ENCODE measurements around the gene SLC9A2.
A peak's percentile ranks its signal among the peaks of the same experiment; 100 is the strongest.

Gene SLC9A2, protein sequence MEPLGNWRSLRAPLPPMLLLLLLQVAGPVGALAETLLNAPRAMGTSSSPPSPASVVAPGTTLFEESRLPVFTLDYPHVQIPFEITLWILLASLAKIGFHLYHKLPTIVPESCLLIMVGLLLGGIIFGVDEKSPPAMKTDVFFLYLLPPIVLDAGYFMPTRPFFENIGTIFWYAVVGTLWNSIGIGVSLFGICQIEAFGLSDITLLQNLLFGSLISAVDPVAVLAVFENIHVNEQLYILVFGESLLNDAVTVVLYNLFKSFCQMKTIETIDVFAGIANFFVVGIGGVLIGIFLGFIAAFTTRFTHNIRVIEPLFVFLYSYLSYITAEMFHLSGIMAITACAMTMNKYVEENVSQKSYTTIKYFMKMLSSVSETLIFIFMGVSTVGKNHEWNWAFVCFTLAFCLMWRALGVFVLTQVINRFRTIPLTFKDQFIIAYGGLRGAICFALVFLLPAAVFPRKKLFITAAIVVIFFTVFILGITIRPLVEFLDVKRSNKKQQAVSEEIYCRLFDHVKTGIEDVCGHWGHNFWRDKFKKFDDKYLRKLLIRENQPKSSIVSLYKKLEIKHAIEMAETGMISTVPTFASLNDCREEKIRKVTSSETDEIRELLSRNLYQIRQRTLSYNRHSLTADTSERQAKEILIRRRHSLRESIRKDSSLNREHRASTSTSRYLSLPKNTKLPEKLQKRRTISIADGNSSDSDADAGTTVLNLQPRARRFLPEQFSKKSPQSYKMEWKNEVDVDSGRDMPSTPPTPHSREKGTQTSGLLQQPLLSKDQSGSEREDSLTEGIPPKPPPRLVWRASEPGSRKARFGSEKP

GRCh38 chr2:102619414-102620319 lies at the start of gene SLC9A2:
Gene SLC9A2, plus strand, starts transcription at chr2:102619553. Its CDS starts 296 bp downstream, at chr2:102619849.
- H3K4me3 ChIP-seq (ENCODE audit: low read depth, low read length): peak within 1 kb of the TSS; percentile 70
- DNase-seq (ENCODE audit: low read depth): no peak
- TF ChIP-seq CTCF (IDR thresholded peaks at IDR 0.05; ENCODE audit: control insufficient read depth, extremely low read depth, insufficient read depth): no peak

DNA sequence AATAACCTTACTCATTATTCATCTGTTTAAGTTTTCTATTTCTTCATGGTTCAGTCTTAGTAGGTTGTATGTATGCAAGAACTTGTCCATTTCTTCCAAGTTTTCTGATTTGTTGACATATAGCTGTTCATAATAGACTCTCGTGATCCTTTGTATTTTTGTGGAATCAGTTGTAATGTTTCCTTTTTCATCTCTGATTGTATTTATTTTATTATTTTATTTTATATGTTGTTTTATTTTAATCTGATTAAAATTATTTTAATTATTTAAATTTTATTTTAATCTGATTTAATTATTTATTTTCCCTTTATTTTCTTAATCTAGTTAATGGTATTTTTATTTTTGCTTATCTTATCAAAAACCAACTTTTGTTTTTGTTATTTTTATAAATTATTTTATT lies 43.5 kb upstream of the SLC9A2 start:
- no peak for DNase-seq (ENCODE audit: low read depth)
- no peak overlapping the region for H3K4me3 ChIP-seq (ENCODE audit: low read depth, low read length)
- no peak for TF ChIP-seq CTCF (IDR thresholded peaks at IDR 0.05; ENCODE audit: control insufficient read depth, extremely low read depth, insufficient read depth)

DNA sequence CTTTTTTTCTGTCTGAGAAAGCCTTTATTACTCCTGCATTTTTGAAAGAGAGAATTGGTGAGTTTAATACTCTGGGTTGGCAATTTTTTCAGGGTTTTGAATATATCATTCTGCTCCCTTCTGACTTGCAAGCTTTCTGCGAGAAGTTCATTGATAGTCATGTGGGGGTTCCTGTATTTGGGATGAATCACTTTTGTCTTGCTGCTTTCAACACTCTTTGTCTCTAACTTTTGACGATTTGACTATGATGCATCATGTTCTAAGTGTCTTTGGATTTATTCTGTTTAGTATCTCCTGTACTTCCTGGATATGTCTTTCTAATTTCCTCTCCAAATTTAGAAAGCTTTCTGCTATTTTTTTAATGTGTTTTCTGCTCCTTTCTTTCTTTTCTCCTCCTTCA lies 41.0 kb upstream of the SLC9A2 start:
- TF ChIP-seq CTCF (IDR thresholded peaks at IDR 0.05; ENCODE audit: control insufficient read depth, extremely low read depth, insufficient read depth): no peak
- no peak for DNase-seq (ENCODE audit: low read depth)
- H3K4me3 ChIP-seq (ENCODE audit: low read depth, low read length): no peak overlapping the region

DNA sequence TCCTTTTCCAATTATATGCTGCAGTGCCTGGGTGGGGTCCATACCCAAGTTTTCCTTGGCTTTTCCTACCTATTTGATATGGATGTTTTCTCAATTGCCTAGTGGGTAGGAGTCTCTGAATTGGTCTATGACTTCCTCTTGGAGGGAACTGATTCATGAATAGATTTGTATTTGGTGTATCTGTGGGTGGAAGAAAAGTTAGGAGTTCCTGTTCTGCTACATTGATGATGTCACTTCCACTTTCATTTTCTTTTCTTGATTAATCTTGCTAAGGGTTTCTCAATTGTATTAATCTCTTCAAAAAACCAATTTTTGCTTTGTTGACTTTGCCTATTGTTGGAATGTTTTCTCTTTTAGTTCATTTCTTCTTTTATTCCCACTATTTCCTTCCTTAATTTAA lies 37.4 kb upstream of the SLC9A2 start:
- no peak for DNase-seq (ENCODE audit: low read depth)
- no peak for TF ChIP-seq CTCF (IDR thresholded peaks at IDR 0.05; ENCODE audit: control insufficient read depth, extremely low read depth, insufficient read depth)
- H3K4me3 ChIP-seq (ENCODE audit: low read depth, low read length): no peak overlapping the region

DNA sequence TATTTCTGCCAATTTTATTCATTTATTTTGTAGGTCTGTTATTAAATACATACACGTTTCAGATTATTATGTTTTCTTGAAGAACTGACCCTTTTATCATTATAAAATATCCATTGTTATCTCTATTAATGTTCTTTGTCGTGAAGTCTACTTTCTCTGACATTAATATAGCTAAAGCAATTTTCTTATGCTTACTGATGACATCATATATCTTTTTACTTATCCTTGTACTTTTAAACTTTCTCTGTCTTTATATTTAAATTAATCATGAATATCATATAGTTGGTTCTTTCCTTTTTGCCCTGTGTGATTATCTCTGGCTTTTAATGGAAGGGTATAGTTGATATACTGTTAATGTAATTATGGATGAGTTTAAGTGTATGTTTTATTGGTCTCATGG lies 36.5 kb upstream of the SLC9A2 start:
- no peak overlapping the region for H3K4me3 ChIP-seq (ENCODE audit: low read depth, low read length)
- no peak for DNase-seq (ENCODE audit: low read depth)
- TF ChIP-seq CTCF (IDR thresholded peaks at IDR 0.05; ENCODE audit: control insufficient read depth, extremely low read depth, insufficient read depth): no peak

DNA sequence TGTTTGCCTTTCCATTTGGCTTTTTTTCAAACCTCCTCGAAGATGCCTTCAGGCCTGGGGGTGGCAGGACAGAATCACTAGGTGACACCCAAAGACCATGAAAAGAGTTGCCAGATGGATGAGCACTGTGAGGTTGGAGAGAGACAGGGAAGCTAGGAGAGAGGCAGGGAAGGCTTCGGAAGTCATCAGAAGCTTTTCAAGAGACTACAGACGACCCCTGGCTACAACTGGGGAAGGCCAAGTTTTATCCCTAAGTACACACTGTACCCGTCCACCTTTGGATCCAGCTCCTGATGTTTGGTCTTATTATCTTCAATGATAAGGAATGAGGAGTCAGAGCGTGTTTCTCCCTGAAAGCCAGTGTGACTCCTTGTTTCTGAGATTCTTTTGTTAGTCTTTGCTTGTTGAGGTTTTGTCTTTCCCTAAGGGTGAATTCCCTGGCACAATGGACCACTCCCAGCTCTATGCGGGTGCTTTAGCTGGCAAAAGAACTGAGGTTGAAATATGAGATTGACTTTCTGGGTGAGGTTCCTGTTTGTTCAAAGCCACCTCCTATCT lies 33.4 kb upstream of the SLC9A2 start:
- no peak for DNase-seq (ENCODE audit: low read depth)

More for the DNA sequence above, 33.4 kb upstream of the SLC9A2 start:
- 0 out of 2 replicates have a peak, but pooled peaks have one; percentile 15 for TF ChIP-seq CTCF (IDR thresholded peaks at IDR 0.05; ENCODE audit: control insufficient read depth, extremely low read depth, insufficient read depth)
- no peak overlapping the region for H3K4me3 ChIP-seq (ENCODE audit: low read depth, low read length)

Data from LNCaP clone FGC (cell line).